K562 (cell line): ENCODE measurements around the gene LASP1NB.

Experiments used
- CLOCK ChIP-seq: fragments of 250-450 bp; sonication (Bioruptor Pico); IDR thresholded peaks from 2 replicates; pipeline ENCODE4 v1.4.0; 2020; ENCODE audit warnings: mild to moderate bottlenecking, moderate library complexity, borderline replicate concordance
- MEF2D ChIP-seq: conservative IDR thresholded peaks from 2 replicates; pipeline ENCODE4 v1.6.1; 2016; ENCODE audit warnings: low read depth, missing genetic modification characterization, missing compliant biosample characterization
- RBM34 ChIP-seq: fragments of 200-400 bp; formaldehyde crosslinking; IDR thresholded peaks from 2 replicates; pipeline ENCODE4 v1.6.1; 2018; ENCODE audit warnings: low read length, borderline replicate concordance; ENCODE audit not compliant: insufficient read depth
- ZBTB1 ChIP-seq: sonication (generic); formaldehyde crosslinking; IDR thresholded peaks from 2 replicates; pipeline ENCODE4 v1.8.1; 2023; ENCODE audit warnings: missing genetic modification reagents, low read depth, mild to moderate bottlenecking, borderline replicate concordance
- TF ChIP-seq, protein P1 (sequence below), 3 experiments: IDR thresholded peaks in 2 of 3; conservative IDR thresholded peaks in 1 of 3; 2 replicates each; pipeline ENCODE4 v1.5.1; 2011 to 2012; ENCODE audit warnings: low read length in 3 of 3, mild to moderate bottlenecking in 3 of 3, control low read depth in 2 of 3, improper control_type of control experiment in 1 of 3, inconsistent platforms in 1 of 3, low read depth in 1 of 3, mixed read lengths in 1 of 3, moderate library complexity in 1 of 3; ENCODE audit not compliant: insufficient read depth in 2 of 3

DNA sequence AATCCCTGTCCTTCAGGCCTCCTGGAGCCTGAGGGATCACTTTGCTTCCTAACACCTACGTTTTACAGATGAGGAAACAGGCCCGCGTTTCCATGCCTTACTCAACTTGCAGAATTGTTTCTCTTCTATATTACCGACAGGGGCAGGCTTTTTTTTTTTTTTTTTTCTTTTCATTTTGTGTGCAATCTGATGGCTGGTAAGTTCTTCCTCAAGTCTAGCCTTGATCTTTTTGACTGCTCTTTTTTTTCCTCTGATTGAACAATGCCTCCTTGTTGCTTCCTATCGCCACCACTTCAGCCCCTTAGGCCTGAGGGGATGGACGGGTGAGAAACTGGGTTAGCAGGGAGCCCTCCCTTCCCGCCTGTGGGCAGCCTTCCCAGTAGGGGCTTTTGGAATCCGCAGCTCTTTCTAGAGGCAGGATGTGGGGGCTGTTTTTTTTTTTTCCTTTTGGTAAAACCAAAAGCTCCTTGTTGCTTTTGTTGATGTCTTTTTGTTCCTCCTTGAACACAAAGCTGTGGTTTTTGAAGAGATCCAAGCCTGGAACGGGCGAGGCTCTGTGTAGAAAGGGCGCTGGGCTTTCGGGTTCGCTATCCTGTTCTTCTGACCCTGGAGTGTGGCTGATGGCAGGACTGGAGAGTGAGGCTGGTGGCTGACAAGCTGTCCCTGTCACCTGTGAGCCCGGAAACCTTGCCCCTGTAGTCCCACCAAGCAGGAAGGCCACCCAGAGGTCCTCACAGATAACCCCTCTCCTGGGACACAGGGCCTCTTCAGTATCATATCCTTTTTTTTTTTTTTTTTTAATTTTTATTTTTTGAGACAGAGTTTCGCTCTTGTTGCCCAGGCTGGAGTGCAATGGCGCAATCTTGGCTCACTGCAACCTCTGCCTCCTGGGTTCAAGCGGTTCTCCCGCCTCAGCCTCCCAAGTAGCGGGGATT, 41.6 kb upstream of the LASP1NB start:
- TF ChIP-seq, protein P1, sequence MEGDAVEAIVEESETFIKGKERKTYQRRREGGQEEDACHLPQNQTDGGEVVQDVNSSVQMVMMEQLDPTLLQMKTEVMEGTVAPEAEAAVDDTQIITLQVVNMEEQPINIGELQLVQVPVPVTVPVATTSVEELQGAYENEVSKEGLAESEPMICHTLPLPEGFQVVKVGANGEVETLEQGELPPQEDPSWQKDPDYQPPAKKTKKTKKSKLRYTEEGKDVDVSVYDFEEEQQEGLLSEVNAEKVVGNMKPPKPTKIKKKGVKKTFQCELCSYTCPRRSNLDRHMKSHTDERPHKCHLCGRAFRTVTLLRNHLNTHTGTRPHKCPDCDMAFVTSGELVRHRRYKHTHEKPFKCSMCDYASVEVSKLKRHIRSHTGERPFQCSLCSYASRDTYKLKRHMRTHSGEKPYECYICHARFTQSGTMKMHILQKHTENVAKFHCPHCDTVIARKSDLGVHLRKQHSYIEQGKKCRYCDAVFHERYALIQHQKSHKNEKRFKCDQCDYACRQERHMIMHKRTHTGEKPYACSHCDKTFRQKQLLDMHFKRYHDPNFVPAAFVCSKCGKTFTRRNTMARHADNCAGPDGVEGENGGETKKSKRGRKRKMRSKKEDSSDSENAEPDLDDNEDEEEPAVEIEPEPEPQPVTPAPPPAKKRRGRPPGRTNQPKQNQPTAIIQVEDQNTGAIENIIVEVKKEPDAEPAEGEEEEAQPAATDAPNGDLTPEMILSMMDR (IDR thresholded peaks at IDR 0.05 in 2 of 3, conservative IDR thresholded peaks at IDR 0.05 in 1 of 3; ENCODE audit: insufficient read depth in 2 of 3, low read depth in 1 of 3, low read length in 3 of 3): no peak
- TF ChIP-seq RBM34: no peak
- no peak for TF ChIP-seq ZBTB1 (CRISPR knock-in tag)
- TF ChIP-seq CLOCK (CRISPR knock-in tag): no peak
- no peak for TF ChIP-seq MEF2D (tag)
